GM10266 (cell line): ENCODE measurements around the gene PLEKHM1.

Experiments
- DNase-seq: peaks from one replicate; pipeline ENCODE4 v3.0.0; 2012; ENCODE audit errors: extremely low spot score
- TF ChIP-seq, protein P1 (sequence below): IDR thresholded peaks from 2 replicates; pipeline ENCODE4 v1.5.1; 2012; ENCODE audit warnings: mild to moderate bottlenecking, low read depth; ENCODE audit not compliant: control insufficient read depth, insufficient read depth; ENCODE audit errors: missing control alignments

The PLEKHM1 gene

DNA sequence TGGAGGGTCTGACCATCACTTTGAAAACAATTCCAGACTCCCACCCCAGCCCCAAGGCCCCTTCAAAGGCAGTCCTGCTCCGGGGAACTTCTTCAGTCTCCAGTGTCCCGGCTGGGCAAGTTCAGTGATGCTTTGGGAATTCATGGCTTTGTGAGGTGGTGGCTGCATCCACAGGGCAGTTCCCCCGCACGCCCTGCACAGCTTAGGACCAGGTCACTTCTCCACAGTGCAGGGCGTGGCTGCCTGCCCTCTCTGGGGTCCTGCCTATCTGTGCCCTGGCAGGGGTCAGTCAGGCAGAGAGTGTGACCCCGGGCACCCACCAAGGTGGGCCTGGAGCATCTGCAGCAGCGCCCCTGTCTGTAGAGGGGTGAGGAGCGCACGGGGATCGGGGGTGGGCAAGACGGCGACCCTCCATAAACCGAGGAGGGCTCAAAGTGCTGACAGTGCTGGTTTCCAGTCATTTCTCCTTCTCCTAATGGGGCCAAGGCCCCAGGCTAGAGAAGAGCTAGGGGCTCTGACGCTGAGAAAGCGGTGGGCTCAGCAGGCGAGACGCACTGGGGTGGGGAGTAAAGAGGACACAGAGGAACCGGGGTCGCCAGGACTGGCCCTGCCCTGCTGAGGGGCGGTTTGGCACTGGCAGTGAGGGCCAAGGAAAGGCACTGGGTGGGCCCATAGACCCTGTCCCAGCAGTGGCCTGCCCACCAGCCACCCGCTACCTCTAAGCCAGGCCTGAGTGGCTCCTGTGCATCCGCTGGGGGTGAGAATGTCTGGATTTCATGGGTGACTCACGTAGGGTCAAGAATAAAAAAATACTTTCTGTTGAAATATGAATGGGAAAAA is 53.7 kb downstream of the PLEKHM1 start:
- TF ChIP-seq, protein P1, sequence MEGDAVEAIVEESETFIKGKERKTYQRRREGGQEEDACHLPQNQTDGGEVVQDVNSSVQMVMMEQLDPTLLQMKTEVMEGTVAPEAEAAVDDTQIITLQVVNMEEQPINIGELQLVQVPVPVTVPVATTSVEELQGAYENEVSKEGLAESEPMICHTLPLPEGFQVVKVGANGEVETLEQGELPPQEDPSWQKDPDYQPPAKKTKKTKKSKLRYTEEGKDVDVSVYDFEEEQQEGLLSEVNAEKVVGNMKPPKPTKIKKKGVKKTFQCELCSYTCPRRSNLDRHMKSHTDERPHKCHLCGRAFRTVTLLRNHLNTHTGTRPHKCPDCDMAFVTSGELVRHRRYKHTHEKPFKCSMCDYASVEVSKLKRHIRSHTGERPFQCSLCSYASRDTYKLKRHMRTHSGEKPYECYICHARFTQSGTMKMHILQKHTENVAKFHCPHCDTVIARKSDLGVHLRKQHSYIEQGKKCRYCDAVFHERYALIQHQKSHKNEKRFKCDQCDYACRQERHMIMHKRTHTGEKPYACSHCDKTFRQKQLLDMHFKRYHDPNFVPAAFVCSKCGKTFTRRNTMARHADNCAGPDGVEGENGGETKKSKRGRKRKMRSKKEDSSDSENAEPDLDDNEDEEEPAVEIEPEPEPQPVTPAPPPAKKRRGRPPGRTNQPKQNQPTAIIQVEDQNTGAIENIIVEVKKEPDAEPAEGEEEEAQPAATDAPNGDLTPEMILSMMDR: no peak
- no peak for DNase-seq

DNA sequence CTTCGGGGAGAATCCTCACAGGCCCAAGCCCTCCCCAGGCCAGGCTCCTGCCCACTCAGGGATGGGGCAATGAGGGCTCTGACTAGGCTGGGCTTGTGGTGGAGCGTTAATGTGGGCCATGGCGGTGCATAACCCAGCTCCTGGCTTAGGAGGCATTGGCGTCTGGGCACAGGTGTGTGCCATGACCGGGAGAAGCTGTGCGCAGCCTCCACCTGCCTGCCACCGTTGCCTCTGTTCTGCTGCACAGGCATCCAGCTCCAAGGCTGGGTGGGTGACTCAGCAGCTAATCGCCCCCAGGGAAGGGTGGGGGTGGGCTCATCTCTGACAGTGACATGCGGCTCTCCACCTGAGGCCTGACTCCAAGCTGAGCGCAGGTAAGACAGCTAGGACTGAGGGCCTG is 54.4 kb downstream of the PLEKHM1 start:
- DNase-seq: no peak
- TF ChIP-seq, protein P1: no peak

DNA sequence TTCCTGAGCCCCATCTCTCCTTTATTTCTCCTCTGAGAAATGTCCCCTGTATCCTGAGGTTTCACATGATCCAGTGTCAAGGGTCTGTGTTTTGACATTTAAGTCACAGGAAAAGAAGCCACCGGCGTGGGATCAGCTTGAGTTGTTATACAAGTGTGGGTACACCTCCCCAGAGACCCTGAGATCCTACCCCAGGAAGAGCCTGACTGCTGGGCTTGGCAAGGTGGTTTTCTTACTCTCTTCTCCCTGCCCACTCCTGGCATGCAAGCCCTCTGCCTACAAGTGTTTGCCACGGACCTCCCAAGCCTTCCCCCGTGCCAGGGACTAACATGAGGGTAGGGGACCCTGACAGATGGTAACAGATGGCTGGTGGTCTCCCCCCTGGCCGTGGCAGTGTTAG is 55.0 kb downstream of the PLEKHM1 start:
- no peak for DNase-seq
- TF ChIP-seq, protein P1: no peak

DNA sequence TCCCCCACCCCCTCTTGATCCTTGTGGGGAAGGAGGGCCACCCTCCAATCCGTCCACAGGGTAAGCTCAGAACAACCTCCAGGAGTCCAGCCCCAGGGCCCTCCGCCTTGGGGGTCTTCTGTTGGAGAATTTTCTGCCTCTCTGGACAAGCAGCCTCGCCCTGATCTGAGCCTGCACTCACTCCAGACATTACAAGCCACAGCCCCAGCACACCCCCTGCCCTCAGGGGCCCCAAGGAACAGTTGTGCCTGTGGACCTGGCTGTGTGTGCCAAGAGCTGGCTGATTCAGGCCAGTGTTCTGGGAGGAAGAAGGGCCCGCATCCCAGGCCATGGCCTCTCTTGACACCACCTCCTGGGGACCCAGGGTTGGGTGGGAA is 57.4 kb downstream of the PLEKHM1 start:
- TF ChIP-seq, protein P1: no peak
- no peak for DNase-seq

DNA sequence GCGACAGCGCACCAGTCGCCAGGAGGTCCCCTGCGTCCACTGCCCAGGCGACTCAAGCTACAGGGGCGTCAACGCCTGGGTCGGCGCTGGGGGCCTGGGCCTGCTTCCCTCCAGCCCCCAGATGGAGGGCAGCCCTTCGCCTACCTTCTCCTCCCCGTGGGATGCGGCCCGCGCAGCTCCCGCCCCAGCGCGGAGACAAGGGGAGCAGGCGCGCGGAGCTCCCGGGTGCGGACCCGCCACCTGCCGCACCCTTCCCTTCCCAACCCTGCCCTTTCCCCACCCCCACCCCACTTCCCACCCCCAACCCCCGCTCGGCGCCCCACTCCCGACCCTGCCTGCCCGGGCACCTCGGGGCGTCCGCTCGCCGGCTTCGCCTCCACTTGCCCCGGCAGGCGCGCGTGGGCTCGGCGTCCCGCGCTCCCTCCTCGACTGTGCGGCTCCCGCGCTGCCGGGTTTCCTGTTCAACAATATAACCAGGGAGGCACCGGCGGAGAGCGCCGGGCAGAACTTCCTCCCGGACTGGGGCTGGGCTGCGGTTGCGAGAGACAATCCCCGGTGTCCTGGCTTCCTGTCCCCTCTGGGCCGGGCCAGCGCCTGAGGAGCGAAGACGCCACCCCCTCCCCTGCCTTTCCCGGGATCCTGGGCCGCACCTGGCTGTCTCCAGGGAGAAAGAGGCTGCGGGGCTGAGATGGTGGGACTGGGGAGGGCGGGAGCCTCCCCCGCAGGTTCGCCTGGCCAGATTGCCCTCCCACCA is 57.9 kb downstream of the PLEKHM1 start, which contains the start of gene ARHGAP27:
ARHGAP27 (minus strand) TSS at position 466 of the 754 bp plus-strand sequence. CDS start 2,591 bp downstream, outside the sequence.
- peak; percentile 34 for DNase-seq
- TF ChIP-seq, protein P1: no peak

DNA sequence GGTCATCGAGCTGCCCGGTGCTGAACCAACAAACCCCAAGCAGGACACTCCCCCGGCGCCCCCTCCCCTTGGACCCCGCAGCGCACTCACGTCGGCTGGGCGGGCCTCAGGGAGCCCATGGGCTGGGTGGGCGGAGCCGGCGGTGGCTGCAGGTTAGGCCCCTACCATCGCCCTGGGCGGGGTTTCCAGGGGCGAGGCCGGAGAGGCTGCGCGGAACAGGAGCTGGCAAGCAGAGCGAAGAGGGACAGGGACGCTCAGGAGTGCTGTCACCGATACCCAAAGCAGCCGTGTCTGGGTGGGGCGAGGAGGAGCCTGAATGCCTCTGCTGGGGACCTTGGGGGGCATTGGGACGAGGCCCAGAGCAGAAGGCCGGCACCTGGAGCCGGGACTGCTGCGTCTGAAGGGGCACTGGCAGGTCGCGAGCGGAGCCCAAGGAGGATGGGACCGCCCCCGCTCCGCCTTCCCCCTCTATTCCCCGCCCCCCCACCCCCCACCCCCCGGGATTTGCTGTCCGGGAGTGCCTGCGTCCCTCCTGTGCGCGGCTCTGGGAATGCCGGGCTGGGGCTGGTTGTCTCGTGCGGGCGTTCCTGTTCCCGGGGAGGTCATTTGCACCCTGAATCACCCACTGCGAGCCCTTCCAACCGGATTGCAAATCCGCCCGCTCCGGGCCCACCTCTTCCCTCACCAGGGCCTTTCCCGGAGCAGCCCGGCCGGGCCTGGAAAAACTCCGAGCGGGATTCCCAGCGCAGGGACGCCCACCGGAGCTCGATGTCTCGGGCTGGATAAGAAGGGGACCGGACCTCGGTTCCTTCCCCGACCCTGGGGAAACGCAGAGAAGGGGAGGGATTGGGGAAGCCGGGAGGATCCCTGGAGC is 58.8 kb downstream of the PLEKHM1 start:
- TF ChIP-seq, protein P1: no peak
- peak; percentile 94 for DNase-seq
